Loucy (cell line): ENCODE results near the gene ASXL1.

Experiments
- EZH2phosphoT487 ChIP-seq: fragments of 200-600 bp; IDR thresholded peaks from 2 replicates; pipeline ENCODE4 v1.6.1; 2018; ENCODE audit warnings: antibody characterized with exemption, mild to moderate bottlenecking, moderate library complexity, borderline replicate concordance
- TF ChIP-seq, protein P1 (sequence below): fragments of 200-600 bp; sonication (generic); conservative IDR thresholded peaks from 2 replicates; pipeline ENCODE4 v1.5.1; 2014; ENCODE audit warnings: mild to moderate bottlenecking, antibody characterized with exemption, low read length

DNA sequence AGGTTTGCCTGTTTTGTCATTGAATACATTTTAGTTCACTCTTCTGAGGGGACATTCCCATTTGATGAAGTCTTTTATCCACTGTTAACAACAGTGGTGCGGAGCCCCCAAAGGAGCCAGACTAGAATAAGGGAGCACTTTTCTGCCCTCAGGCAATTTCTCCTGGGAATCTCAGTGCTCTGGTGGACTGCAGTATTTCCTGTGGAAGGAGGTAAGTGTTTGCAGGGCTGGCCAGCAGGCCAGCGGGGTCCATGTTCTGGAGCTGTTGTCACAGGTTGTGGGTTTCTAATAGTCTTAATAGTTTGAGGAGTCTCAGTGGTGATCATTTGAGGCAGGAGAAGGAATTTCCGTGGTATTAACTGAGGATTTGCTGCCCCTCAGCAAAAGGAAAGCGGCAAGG lies 83.5 kb downstream of the ASXL1 start:
- TF ChIP-seq, protein P1, sequence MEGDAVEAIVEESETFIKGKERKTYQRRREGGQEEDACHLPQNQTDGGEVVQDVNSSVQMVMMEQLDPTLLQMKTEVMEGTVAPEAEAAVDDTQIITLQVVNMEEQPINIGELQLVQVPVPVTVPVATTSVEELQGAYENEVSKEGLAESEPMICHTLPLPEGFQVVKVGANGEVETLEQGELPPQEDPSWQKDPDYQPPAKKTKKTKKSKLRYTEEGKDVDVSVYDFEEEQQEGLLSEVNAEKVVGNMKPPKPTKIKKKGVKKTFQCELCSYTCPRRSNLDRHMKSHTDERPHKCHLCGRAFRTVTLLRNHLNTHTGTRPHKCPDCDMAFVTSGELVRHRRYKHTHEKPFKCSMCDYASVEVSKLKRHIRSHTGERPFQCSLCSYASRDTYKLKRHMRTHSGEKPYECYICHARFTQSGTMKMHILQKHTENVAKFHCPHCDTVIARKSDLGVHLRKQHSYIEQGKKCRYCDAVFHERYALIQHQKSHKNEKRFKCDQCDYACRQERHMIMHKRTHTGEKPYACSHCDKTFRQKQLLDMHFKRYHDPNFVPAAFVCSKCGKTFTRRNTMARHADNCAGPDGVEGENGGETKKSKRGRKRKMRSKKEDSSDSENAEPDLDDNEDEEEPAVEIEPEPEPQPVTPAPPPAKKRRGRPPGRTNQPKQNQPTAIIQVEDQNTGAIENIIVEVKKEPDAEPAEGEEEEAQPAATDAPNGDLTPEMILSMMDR: no peak
- no peak for TF ChIP-seq EZH2phosphoT487
